Measurements from ENCODE around the gene NAV2. TPM values are rescaled to one million over a fixed set of nuclear protein-coding genes. Genes with fewer than 3 reads are reported as not detected.

Gene NAV2
- total RNA-seq, 1 experiment from 2014 or later, result 22.7 TPM

- TF ChIP-seq SIN3A (IDR thresholded peaks at IDR 0.05; ENCODE audit: borderline replicate concordance, insufficient read depth, low read depth, low read length) (no peak), CTCF (IDR thresholded peaks at IDR 0.05) (no peak), POLR2AphosphoS5 (IDR thresholded peaks at IDR 0.05; ENCODE audit: low read depth, low read length) (no peak), TCF7L2 (IDR thresholded peaks at IDR 0.05; ENCODE audit: low read depth, low read length) (no peak), REST (IDR thresholded peaks at IDR 0.05; ENCODE audit: insufficient read depth in 1 of 2, low read depth in 2 of 2, low read length in 1 of 2) (no peak)
- in situ Hi-C loops (cut with HindIII; ENCODE audit: low pct_unique_long_range_greater_than_20kb, low sequenced_read_pairs) (no loop called here), intact Hi-C loops (cut with micrococcal nuclease; ENCODE audit: unreplicated experiment) (no loop called here)
- DNase-seq (ENCODE audit: low read depth, low spot score) (no peak), ATAC-seq (no peak)
- Histone ChIP-seq H3K27ac (ENCODE audit: low read length) (no peak overlapping the region), H3K27me3 (ENCODE audit: control insufficient read depth, insufficient read depth, low read length) (no peaks in the 10 kb centered on the region), H3K4me3 (ENCODE audit: low read depth in 2 of 2, low read length in 2 of 2) (no peak overlapping the region), H3K36me3 (ENCODE audit: control insufficient read depth, insufficient read depth, low read length) (no peaks in the 10 kb centered on the region), H3K9me3 (ENCODE audit: control insufficient read depth, insufficient read depth, low read depth, low read length) (no peaks in the 10 kb centered on the region), H3K4me1 (ENCODE audit: control insufficient read depth, insufficient read depth, low read length) (no peaks in the 10 kb centered on the region)
- no TSS peak for BruUV-seq (replicated peaks)
- POLR2A ChIA-PET, result no interaction called here
- CTCF ChIA-PET, result no interaction called here
Observed at GRCh38 chr11:20089367-20089766, 376.7 kb downstream of the NAV2 start.

- POLR2A ChIA-PET, result no interaction called here
Observed at GRCh38 chr11:20089796-20090653, 377.4 kb downstream of the NAV2 start.

More at GRCh38 chr11:20089796-20090653, 377.4 kb downstream of the NAV2 start:
- Histone ChIP-seq H3K27ac (ENCODE audit: low read length) (no peak overlapping the region), H3K36me3 (ENCODE audit: control insufficient read depth, insufficient read depth, low read length) (no peaks in the 10 kb centered on the region), H3K4me3 (ENCODE audit: low read depth in 2 of 2, low read length in 2 of 2) (no peak overlapping the region), H3K4me1 (ENCODE audit: control insufficient read depth, insufficient read depth, low read length) (no peaks in the 10 kb centered on the region), H3K27me3 (ENCODE audit: control insufficient read depth, insufficient read depth, low read length) (no peaks in the 10 kb centered on the region), H3K9me3 (ENCODE audit: control insufficient read depth, insufficient read depth, low read depth, low read length) (no peaks in the 10 kb centered on the region)
- in situ Hi-C loops (cut with HindIII; ENCODE audit: low pct_unique_long_range_greater_than_20kb, low sequenced_read_pairs) (no loop called here), intact Hi-C loops (cut with micrococcal nuclease; ENCODE audit: unreplicated experiment) (no loop called here)
- no TSS peak for BruUV-seq (replicated peaks)
- CTCF ChIA-PET, result no interaction called here
- no peak for ATAC-seq
- TF ChIP-seq SIN3A (IDR thresholded peaks at IDR 0.05; ENCODE audit: borderline replicate concordance, insufficient read depth, low read depth, low read length), result no peak
- TF ChIP-seq POLR2AphosphoS5 (IDR thresholded peaks at IDR 0.05; ENCODE audit: low read depth, low read length), result no peak
- no peak for TF ChIP-seq TCF7L2 (IDR thresholded peaks at IDR 0.05; ENCODE audit: low read depth, low read length)
- TF ChIP-seq CTCF (IDR thresholded peaks at IDR 0.05), result no peak
- no peak for TF ChIP-seq REST (IDR thresholded peaks at IDR 0.05; ENCODE audit: insufficient read depth in 1 of 2, low read depth in 2 of 2, low read length in 1 of 2)
- no peak for DNase-seq (ENCODE audit: low read depth, low spot score)
